GM12865 (cell line): Measurements from ENCODE around the gene AKAP13.

ENCODE experiments used
- DNase-seq: peaks from one replicate; pipeline ENCODE4 v3.0.0; 2010; ENCODE audit warnings: low read depth
- H3K4me3 ChIP-seq: 2 replicates; pipeline ENCODE4 v1.5.1; 2011; ENCODE audit warnings: mild to moderate bottlenecking, low read depth, low read length, control low read depth
- TF ChIP-seq, protein P1 (sequence below): IDR thresholded peaks from 2 replicates; pipeline ENCODE4 v1.5.1; 2011; ENCODE audit warnings: low read length, control low read depth, low read depth, inconsistent platforms; ENCODE audit not compliant: insufficient read depth; ENCODE audit errors: missing control alignments

Gene AKAP13

DNA sequence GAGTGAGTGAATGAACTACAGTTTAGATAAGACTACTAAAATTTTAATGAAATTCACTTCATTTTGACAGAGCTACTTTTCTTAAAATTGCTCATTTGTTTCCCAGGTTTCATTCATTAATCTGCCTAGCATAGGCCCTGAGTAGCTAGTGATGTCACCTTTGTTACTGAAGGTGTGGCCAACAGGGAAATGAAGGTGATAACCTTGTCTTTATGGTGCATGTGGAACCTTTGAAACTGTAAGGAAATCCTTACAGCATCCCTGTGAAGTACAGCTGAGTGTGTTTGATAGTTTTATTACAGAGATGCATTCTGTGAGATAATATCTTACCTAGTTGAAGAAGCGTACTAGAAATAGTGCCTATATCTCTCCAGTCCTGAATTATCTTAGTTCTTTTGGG, 112.9 kb downstream of the AKAP13 start:
- TF ChIP-seq, protein P1, sequence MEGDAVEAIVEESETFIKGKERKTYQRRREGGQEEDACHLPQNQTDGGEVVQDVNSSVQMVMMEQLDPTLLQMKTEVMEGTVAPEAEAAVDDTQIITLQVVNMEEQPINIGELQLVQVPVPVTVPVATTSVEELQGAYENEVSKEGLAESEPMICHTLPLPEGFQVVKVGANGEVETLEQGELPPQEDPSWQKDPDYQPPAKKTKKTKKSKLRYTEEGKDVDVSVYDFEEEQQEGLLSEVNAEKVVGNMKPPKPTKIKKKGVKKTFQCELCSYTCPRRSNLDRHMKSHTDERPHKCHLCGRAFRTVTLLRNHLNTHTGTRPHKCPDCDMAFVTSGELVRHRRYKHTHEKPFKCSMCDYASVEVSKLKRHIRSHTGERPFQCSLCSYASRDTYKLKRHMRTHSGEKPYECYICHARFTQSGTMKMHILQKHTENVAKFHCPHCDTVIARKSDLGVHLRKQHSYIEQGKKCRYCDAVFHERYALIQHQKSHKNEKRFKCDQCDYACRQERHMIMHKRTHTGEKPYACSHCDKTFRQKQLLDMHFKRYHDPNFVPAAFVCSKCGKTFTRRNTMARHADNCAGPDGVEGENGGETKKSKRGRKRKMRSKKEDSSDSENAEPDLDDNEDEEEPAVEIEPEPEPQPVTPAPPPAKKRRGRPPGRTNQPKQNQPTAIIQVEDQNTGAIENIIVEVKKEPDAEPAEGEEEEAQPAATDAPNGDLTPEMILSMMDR = no peak
- no peak overlapping the region for H3K4me3 ChIP-seq
- no peak for DNase-seq

DNA sequence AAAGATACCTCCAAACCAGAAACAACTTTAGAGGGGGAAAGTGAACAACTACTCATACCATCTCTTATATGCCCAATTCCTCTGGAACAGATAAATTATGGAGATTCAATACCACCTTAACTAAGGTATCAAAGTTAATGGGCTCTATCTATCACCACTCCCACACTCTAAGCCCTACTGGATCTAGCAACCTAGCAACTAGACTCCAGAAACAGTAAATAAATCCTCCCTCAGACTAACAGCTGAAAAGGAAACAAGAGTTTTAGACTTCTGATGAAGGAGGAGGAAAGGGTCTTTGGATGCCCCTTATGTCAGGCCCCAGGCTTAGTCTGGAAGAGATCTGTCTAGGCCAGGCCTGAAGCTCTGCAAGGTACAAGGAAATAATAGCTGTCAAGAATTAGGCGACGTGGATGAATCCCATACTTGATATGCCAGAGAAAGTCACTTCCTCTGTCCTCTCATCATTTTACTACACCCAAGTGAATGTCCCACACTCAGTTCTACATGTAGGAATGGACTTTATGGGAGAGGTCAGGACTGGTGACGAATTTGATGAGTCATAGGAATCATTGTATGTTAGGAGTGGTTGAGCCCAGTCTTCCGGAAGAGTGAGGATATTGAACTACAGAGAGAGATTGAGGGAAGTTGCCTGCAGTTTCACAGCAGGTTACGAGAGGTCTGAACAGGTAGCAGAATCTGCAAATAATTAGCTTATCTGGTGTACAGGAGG, 113.8 kb downstream of the AKAP13 start:
- no peak for DNase-seq
- no peak overlapping the region for H3K4me3 ChIP-seq
- TF ChIP-seq, protein P1 = no peak

DNA sequence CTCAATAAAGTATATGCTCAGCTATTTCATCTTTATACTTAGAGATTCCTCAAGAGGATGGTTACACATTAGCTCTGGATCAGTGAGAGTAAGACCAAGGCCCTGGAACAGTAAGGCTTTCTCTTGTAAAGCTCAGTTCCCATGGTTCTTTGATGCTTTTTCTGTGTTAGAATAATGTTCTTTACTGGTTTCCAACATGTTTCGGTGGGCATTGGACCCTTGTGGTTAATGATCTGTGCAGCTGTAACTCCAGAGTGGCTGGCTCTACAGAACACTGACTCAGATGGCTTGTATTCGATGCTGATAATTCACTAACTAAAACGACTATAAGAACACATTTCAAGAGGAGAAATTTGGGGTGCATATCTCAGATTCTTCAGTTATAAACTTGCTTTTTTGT, 114.7 kb downstream of the AKAP13 start:
- no peak for DNase-seq
- H3K4me3 ChIP-seq = no peak overlapping the region
- TF ChIP-seq, protein P1 = no peak

DNA sequence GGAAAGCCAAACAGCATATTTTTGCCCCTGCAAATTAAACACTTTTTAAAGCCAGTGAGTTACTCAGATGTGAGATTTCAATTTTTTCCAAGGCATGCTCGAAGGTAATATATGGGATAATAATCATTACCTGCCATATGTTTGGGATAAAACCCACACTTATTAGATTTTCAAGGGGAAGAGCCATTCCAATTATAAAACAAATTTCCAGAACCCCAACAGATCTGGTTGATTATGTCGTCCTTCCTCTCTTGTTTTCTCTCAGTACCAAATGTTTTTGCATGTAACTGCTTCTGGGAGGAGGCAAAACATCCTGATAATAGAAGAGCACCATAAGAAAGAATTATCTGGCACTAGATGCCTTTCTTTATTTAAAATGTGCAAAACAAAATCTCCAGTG, 115.1 kb downstream of the AKAP13 start:
- no peak overlapping the region for H3K4me3 ChIP-seq
- DNase-seq = no peak
- TF ChIP-seq, protein P1 = no peak

DNA sequence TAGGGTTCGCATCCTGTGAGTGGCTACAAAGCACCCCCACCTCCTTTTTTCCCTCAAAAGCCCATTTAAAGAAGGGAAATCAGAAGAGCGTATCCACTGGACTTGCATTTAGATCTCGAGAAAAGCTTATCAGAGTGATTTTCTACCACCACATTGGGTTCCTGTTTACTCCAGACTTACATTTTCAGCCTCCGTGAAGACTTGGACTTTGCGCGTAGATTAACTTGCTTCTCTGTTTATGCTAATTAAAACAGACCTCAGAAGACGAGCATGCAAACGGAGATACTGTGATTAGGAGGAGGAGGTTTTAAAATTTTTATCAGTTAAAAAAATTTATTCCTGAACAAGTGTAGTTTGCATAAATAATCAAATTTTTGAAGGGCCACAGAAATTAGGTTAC, 115.7 kb downstream of the AKAP13 start:
- TF ChIP-seq, protein P1 = no peak
- H3K4me3 ChIP-seq = no peak overlapping the region
- DNase-seq = no peak

DNA sequence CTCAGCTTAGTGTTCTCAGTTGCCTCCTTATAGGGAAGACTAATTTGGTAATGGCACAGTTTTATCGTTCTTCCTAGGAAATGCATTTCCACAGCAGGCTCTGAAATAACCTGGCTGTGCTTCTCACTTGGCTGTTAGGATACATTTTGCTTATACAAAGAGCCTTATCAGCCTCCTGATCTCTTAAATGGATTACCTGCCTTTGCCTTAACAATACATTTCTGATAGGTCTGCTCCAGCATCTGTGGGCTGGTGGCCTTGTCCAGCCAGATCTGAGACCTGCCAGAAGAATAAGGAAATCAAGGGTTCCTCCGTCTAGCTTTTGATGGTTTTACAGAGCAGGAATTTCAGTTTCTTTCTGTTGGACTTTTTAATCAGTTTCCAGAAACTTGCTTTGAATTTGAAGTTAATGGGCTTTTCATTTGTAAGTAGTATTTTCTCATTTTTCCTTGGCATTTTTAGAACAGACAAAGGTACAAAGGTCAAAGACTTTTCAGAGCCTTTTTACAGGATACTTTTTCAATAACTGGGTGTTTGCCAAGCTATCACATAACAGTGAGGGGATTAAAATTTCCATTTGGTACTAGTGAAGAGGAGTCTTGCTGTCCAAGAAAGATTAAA, 116.3 kb downstream of the AKAP13 start:
- no peak for DNase-seq
- TF ChIP-seq, protein P1 = no peak
- no peak overlapping the region for H3K4me3 ChIP-seq
